ENCODE measurements around the gene PCGF1. TPM values are rescaled to one million over a fixed set of nuclear protein-coding genes. Genes with fewer than 3 reads are reported as not detected.
A peak's percentile ranks its signal among the peaks of the same experiment; 100 is the strongest.

PCGF1 gene
- total RNA-seq, 1 donor: 23.7 TPM

GRCh38 chr2:74548285-74548899 is 40.9 kb upstream of the PCGF1 start:
- peak overlapping the region; percentile 64 for H3K4me3 ChIP-seq (ENCODE audit: low read depth, low read length)
- TF ChIP-seq CTCF (IDR thresholded peaks at IDR 0.05; ENCODE audit: insufficient read depth, low read depth, low read length): no peak
- no peak for DNase-seq (ENCODE audit: low read depth)

- TF ChIP-seq CTCF (IDR thresholded peaks at IDR 0.05; ENCODE audit: insufficient read depth, low read depth, low read length): no peak
- H3K4me3 ChIP-seq (ENCODE audit: low read depth, low read length): no peak overlapping the region
- no peak for DNase-seq (ENCODE audit: low read depth)
These were observed 38.5 kb upstream of the PCGF1 start for GRCh38 chr2:74546004-74546403.

DNA sequence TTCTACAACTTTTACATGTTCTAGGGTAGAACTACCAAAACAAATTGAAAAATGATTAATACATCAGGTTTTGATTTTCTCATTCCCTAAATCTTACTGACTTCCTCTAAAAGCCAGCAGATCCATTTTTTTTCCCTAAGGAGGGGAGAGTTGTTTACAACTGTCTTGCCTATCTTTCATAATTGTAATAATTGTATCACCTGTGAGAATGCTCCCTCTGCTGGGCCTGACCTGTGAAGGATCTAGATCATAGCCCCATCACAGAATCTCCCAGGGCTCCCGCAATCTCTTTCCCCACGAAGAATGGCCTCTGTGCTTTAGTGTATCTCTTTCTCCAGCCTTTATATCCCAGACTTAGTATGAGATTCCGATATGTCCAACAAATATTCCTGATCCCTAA is 37.1 kb upstream of the PCGF1 start:
- H3K4me3 ChIP-seq (ENCODE audit: low read depth, low read length): no peak overlapping the region
- TF ChIP-seq CTCF (IDR thresholded peaks at IDR 0.05; ENCODE audit: insufficient read depth, low read depth, low read length): peak; percentile 5
- no peak for DNase-seq (ENCODE audit: low read depth)

- H3K4me3 ChIP-seq (ENCODE audit: low read depth, low read length): no peak overlapping the region
- TF ChIP-seq CTCF (IDR thresholded peaks at IDR 0.05; ENCODE audit: insufficient read depth, low read depth, low read length): no peak
- no peak for DNase-seq (ENCODE audit: low read depth)
These were observed 35.5 kb upstream of the PCGF1 start for GRCh38 chr2:74542978-74543377.

DNA sequence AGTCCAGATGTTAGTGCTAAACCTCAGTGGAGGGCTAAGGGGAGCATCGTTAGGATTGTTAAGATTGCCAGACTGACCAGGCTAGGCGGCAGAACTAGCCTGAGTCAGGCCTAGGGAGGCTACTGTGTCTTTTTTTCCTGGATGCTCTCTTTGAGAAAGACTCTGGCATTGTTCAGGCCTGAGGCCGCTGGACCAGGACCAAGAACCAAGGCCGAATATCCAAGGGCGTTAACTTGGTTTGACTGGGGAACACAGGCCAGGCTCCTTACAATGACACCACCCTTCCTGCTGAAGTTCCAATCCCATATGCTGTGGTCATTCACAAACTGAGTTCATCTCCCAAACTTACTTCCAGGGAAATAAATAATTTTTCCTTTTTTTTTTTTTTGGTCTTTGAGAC is 32.8 kb upstream of the PCGF1 start:
- no peak for DNase-seq (ENCODE audit: low read depth)
- no peak overlapping the region for H3K4me3 ChIP-seq (ENCODE audit: low read depth, low read length)
- TF ChIP-seq CTCF (IDR thresholded peaks at IDR 0.05; ENCODE audit: insufficient read depth, low read depth, low read length): no peak

- TF ChIP-seq CTCF (IDR thresholded peaks at IDR 0.05; ENCODE audit: insufficient read depth, low read depth, low read length): no peak
- H3K4me3 ChIP-seq (ENCODE audit: low read depth, low read length): no peak overlapping the region
- no peak for DNase-seq (ENCODE audit: low read depth)
These were observed 31.4 kb upstream of the PCGF1 start for GRCh38 chr2:74538881-74539339.

GRCh38 chr2:74537140-74537539 is 29.6 kb upstream of the PCGF1 start:
- no peak for DNase-seq (ENCODE audit: low read depth)
- no peak for TF ChIP-seq CTCF (IDR thresholded peaks at IDR 0.05; ENCODE audit: insufficient read depth, low read depth, low read length)
- no peak overlapping the region for H3K4me3 ChIP-seq (ENCODE audit: low read depth, low read length)

Measured in fibroblast of villous mesenchyme (primary cell).